MM.1S (cell line): Measurements from ENCODE around the gene GPR137B.

ENCODE experiments used
- DNase-seq: peaks from one replicate; pipeline ENCODE4 v3.0.0-alpha.2; 2015
- H2AFZ ChIP-seq: fragments of 300-600 bp; sonication (generic); 2 replicates; pipeline ENCODE4 v1.6.0; 2016; ENCODE audit warnings: antibody characterized with exemption, low read length
- H3F3A ChIP-seq: fragments of 300-600 bp; sonication (generic); 2 replicates; pipeline ENCODE4 v1.6.1; 2016; ENCODE audit warnings: mild to moderate bottlenecking, antibody characterized with exemption, low read length, moderate library complexity, mixed read lengths; ENCODE audit not compliant: insufficient read depth
- H3K27ac ChIP-seq: fragments of 300-600 bp; sonication (generic); 2 replicates; pipeline ENCODE4 v1.5.1; 2016; ENCODE audit warnings: mild to moderate bottlenecking, low read length
- H3K27me3 ChIP-seq: fragments of 300-600 bp; sonication (generic); replicated peaks from 2 replicates; pipeline ENCODE4 v1.6.0; 2016; ENCODE audit warnings: low read length; ENCODE audit not compliant: insufficient read depth
- H3K36me3 ChIP-seq: fragments of 300-600 bp; sonication (generic); replicated peaks from 2 replicates; pipeline ENCODE4 v1.6.1; 2016; ENCODE audit warnings: mild to moderate bottlenecking, low read length, mixed read lengths; ENCODE audit not compliant: insufficient read depth
- H3K4me1 ChIP-seq: fragments of 300-600 bp; sonication (generic); 2 replicates; pipeline ENCODE4 v1.6.1; 2016; ENCODE audit warnings: low read length, mixed read lengths
- H3K4me2 ChIP-seq: fragments of 300-600 bp; sonication (generic); 2 replicates; pipeline ENCODE4 v1.6.0; 2016; ENCODE audit warnings: low read depth, low read length
- H3K4me3 ChIP-seq: fragments of 300-600 bp; sonication (generic); 2 replicates; pipeline ENCODE4 v1.5.1; 2016; ENCODE audit warnings: low read length, mixed read lengths
- H3K79me2 ChIP-seq: fragments of 300-600 bp; sonication (generic); 2 replicates; pipeline ENCODE4 v1.6.1; 2016; ENCODE audit warnings: mixed run types, low read length, mixed read lengths
- H3K9ac ChIP-seq: fragments of 300-600 bp; sonication (generic); 2 replicates; pipeline ENCODE4 v1.6.1; 2016; ENCODE audit warnings: low read length, mixed read lengths
- H3K9me2 ChIP-seq: fragments of 300-600 bp; sonication (generic); replicated peaks from 2 replicates; pipeline ENCODE4 v1.6.1; 2016; ENCODE audit warnings: mild to moderate bottlenecking, low read length, mixed read lengths; ENCODE audit not compliant: insufficient read depth
- H3K9me3 ChIP-seq: fragments of 300-600 bp; sonication (generic); replicated peaks from 2 replicates; pipeline ENCODE4 v1.6.1; 2016; ENCODE audit warnings: mild to moderate bottlenecking, low read length, mixed read lengths; ENCODE audit not compliant: insufficient read depth
- H4K20me1 ChIP-seq: fragments of 300-600 bp; sonication (generic); 2 replicates; pipeline ENCODE4 v1.6.1; 2016; ENCODE audit warnings: mild to moderate bottlenecking, low read length, moderate library complexity, mixed read lengths; ENCODE audit not compliant: insufficient read depth
- EZH2 ChIP-seq: fragments of 300-600 bp; sonication (generic); optimal IDR thresholded peaks from 2 replicates; pipeline ENCODE3; 2017; ENCODE audit warnings: low read depth, mild to moderate bottlenecking, antibody characterized with exemption, low read length, mixed read lengths
- EZH2phosphoT487 ChIP-seq: fragments of 300-600 bp; sonication (generic); IDR thresholded peaks from 2 replicates; pipeline ENCODE4 v1.6.1; 2018; ENCODE audit warnings: antibody characterized with exemption, low read length
- TF ChIP-seq, protein P1 (sequence below): fragments of 300-600 bp; sonication (generic); IDR thresholded peaks from 2 replicates; pipeline ENCODE4 v1.5.1; 2016; ENCODE audit warnings: antibody characterized with exemption, low read length, mixed read lengths

The GPR137B gene

DNA sequence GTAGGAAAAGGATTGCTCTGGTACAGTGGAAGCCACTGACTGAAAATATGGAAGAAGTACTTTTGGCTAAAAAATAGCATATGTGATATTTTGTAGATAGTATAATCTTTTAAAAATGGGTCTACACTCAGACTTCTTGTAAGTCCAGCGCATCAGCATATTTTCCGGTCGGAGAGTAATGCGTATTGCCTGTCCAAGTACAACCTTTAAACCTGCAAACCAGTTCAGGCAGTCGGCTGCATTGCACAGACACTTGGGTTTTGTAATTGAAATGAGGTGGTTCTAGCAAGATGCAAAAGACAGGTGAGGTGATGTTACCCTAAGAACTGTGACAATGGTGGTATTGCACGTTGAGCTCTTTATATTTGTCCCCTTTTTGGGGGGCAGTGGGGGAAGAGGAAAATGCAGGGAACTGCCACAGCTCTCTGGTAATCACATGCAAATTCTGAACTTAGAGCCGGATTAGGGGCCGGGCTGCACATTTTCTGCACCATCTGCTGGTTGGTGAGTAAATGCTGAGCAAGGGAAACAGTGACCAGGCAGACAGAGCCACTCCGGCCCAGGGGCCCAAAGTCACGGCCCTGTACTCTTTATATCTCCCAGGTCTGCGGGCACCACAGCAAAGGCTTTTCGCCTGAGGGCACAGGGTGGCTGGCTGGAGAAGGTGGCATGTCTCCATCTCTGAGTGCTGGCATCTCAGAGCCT, 2.3 kb downstream of the GPR137B start:
- Histone ChIP-seq H3K27me3 (peaks cover 55% of the 10 kb centered on the region), H3K4me3 (no peak overlapping the region), H3K27ac (no peak overlapping the region), H3K4me1 (no peaks in the 10 kb centered on the region), H3F3A (no peaks in the 10 kb centered on the region), H3K9me2 (no peaks in the 10 kb centered on the region), H2AFZ (no peak overlapping the region), H3K4me2 (no peak overlapping the region), H3K9me3 (no peaks in the 10 kb centered on the region), H4K20me1 (no peaks in the 10 kb centered on the region), H3K79me2 (no peaks in the 10 kb centered on the region), H3K9ac (no peak overlapping the region), H3K36me3 (no peaks in the 10 kb centered on the region)
- no peak for DNase-seq
- TF ChIP-seq, protein P1, sequence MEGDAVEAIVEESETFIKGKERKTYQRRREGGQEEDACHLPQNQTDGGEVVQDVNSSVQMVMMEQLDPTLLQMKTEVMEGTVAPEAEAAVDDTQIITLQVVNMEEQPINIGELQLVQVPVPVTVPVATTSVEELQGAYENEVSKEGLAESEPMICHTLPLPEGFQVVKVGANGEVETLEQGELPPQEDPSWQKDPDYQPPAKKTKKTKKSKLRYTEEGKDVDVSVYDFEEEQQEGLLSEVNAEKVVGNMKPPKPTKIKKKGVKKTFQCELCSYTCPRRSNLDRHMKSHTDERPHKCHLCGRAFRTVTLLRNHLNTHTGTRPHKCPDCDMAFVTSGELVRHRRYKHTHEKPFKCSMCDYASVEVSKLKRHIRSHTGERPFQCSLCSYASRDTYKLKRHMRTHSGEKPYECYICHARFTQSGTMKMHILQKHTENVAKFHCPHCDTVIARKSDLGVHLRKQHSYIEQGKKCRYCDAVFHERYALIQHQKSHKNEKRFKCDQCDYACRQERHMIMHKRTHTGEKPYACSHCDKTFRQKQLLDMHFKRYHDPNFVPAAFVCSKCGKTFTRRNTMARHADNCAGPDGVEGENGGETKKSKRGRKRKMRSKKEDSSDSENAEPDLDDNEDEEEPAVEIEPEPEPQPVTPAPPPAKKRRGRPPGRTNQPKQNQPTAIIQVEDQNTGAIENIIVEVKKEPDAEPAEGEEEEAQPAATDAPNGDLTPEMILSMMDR: no peak
- TF ChIP-seq EZH2: no peak
- TF ChIP-seq EZH2phosphoT487: no peak

DNA sequence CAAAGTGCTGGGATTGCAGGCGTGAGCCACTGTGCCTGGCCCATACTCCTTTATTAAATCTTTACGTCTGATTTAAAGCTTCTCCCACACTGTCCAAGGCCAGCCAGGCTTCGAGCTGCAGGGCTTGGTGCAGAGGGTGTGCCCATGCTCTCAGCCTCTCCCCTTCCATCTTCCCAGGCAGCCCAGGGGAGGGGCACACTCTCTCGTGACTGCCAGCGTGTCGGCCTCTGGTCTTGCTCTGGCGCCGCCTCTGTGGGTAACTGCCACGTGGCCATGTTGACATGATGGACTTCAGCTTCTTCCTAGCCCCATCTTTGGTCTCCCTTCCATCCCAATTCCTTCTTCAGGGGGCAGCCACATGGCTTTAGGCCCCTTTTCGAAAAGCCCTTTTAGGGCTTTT, 4.7 kb downstream of the GPR137B start:
- Histone ChIP-seq H3K36me3 (no peaks in the 10 kb centered on the region), H3F3A (no peaks in the 10 kb centered on the region), H3K9me2 (no peaks in the 10 kb centered on the region), H3K9me3 (no peaks in the 10 kb centered on the region), H3K27me3 (peaks cover 37% of the 10 kb centered on the region), H4K20me1 (no peaks in the 10 kb centered on the region), H3K27ac (no peak overlapping the region), H3K9ac (no peak overlapping the region), H3K4me2 (no peak overlapping the region), H2AFZ (no peak overlapping the region), H3K79me2 (no peaks in the 10 kb centered on the region), H3K4me3 (no peak overlapping the region), H3K4me1 (no peaks in the 10 kb centered on the region)
- no peak for TF ChIP-seq EZH2phosphoT487
- TF ChIP-seq, protein P1: no peak
- TF ChIP-seq EZH2: no peak
- DNase-seq: no peak

DNA sequence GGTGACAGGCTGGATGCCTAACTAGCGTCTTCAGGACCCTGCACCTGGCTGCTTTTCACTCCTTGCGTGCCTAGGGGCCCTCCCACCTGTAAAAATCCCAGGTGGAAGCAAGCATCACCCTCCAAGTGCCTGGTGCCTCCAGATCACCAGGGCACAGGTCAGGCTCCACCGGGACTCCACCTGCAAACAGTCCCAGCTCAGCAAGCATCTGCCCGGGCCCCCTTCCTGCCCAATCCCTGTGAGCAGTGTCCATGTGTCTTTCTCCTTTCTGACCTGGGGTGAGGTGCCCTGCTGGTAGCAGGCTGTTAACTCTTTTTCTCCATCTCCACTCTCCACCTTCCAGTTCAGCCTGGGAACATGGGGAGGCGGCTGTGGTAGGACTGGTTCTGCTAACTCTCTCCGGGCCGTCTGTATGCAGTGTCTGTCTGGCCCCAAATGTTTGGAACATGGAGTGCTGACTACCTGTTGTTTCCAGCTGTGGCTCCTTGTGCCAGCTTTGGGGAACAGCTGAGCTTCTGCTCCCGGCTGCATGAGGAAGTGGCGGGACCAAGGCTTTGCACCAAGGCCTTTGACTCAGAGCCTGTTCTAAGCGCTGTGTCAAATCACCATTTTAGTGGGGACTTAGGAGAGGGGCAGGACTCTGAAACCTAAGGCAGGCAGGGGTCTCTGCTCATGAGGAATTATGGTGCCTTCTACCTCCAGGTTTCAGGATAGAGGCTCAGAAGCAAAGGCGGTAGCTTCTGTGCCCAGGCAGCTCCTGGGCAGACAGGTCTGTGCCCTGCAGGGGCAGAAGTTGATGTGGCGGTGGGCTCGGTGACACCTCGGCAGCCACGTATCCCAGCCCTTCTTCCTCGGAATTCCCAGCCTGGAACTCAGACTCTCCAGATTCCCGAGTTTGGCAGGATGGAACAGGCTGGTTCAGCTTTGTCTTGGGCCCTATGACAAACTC, 5.5 kb downstream of the GPR137B start:
- Histone ChIP-seq H3F3A (no peaks in the 10 kb centered on the region), H3K4me2 (no peak overlapping the region), H3K9ac (no peak overlapping the region), H3K4me3 (no peak overlapping the region), H3K9me3 (no peaks in the 10 kb centered on the region), H4K20me1 (no peaks in the 10 kb centered on the region), H3K27me3 (peaks cover 36% of the 10 kb centered on the region), H3K79me2 (no peaks in the 10 kb centered on the region), H3K4me1 (no peaks in the 10 kb centered on the region), H3K27ac (no peak overlapping the region), H2AFZ (no peak overlapping the region), H3K36me3 (no peaks in the 10 kb centered on the region), H3K9me2 (no peaks in the 10 kb centered on the region)
- DNase-seq: no peak
- no peak for TF ChIP-seq EZH2phosphoT487
- no peak for TF ChIP-seq EZH2
- TF ChIP-seq, protein P1: no peak
